Measurements from ENCODE around the gene DZANK1.
A peak's percentile ranks its signal among the peaks of the same experiment; 100 is the strongest.

Gene DZANK1

DNA sequence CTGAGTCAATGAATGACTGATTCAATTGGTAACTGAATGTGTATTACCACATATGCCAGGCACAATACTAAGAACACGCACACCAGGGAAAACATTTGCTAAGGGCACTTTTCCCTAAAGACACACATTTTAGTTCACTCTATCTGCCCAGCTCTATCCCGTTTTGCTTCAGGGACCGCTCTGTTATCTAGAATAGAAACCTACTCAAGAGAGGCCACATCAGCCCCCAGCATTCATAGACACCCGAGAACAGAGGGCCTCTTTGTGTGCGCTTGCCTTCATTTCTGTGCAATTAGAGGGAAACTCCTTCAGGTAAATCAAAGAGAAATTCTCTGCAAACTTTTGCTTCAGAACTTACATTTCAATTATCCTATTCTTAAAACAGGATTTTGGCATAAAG is 50.3 kb downstream of the DZANK1 start:
- Histone ChIP-seq H3K9me3 (ENCODE audit: control insufficient read depth, insufficient read depth, low read depth, low read length) (no peaks in the 10 kb centered on the region), H3K4me1 (ENCODE audit: control insufficient read depth, insufficient read depth, low read length) (peaks cover 3% of the 10 kb centered on the region; the same call in 1 of the 2 replicates), H3K27ac (ENCODE audit: extremely low read depth, low read depth, low read length) (no peak overlapping the region), H3K4me3 (ENCODE audit: low read depth, low read length) (no peak overlapping the region), H3K36me3 (ENCODE audit: control insufficient read depth in 2 of 2, insufficient read depth in 1 of 2, low read length in 2 of 2) (no peaks in the 10 kb centered on the region)
- TF ChIP-seq, protein P1, sequence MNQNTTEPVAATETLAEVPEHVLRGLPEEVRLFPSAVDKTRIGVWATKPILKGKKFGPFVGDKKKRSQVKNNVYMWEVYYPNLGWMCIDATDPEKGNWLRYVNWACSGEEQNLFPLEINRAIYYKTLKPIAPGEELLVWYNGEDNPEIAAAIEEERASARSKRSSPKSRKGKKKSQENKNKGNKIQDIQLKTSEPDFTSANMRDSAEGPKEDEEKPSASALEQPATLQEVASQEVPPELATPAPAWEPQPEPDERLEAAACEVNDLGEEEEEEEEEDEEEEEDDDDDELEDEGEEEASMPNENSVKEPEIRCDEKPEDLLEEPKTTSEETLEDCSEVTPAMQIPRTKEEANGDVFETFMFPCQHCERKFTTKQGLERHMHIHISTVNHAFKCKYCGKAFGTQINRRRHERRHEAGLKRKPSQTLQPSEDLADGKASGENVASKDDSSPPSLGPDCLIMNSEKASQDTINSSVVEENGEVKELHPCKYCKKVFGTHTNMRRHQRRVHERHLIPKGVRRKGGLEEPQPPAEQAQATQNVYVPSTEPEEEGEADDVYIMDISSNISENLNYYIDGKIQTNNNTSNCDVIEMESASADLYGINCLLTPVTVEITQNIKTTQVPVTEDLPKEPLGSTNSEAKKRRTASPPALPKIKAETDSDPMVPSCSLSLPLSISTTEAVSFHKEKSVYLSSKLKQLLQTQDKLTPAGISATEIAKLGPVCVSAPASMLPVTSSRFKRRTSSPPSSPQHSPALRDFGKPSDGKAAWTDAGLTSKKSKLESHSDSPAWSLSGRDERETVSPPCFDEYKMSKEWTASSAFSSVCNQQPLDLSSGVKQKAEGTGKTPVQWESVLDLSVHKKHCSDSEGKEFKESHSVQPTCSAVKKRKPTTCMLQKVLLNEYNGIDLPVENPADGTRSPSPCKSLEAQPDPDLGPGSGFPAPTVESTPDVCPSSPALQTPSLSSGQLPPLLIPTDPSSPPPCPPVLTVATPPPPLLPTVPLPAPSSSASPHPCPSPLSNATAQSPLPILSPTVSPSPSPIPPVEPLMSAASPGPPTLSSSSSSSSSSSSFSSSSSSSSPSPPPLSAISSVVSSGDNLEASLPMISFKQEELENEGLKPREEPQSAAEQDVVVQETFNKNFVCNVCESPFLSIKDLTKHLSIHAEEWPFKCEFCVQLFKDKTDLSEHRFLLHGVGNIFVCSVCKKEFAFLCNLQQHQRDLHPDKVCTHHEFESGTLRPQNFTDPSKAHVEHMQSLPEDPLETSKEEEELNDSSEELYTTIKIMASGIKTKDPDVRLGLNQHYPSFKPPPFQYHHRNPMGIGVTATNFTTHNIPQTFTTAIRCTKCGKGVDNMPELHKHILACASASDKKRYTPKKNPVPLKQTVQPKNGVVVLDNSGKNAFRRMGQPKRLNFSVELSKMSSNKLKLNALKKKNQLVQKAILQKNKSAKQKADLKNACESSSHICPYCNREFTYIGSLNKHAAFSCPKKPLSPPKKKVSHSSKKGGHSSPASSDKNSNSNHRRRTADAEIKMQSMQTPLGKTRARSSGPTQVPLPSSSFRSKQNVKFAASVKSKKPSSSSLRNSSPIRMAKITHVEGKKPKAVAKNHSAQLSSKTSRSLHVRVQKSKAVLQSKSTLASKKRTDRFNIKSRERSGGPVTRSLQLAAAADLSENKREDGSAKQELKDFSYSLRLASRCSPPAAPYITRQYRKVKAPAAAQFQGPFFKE (tag by site-specific recombination; IDR thresholded peaks at IDR 0.05; ENCODE audit: borderline replicate concordance) = no peak
- no peak for TF ChIP-seq ZNF677 (tag by site-specific recombination; IDR thresholded peaks at IDR 0.05)
- TF ChIP-seq ZFP3 (tag by site-specific recombination; IDR thresholded peaks at IDR 0.05; ENCODE audit: low read depth) = no peak
- TF ChIP-seq, protein P2, sequence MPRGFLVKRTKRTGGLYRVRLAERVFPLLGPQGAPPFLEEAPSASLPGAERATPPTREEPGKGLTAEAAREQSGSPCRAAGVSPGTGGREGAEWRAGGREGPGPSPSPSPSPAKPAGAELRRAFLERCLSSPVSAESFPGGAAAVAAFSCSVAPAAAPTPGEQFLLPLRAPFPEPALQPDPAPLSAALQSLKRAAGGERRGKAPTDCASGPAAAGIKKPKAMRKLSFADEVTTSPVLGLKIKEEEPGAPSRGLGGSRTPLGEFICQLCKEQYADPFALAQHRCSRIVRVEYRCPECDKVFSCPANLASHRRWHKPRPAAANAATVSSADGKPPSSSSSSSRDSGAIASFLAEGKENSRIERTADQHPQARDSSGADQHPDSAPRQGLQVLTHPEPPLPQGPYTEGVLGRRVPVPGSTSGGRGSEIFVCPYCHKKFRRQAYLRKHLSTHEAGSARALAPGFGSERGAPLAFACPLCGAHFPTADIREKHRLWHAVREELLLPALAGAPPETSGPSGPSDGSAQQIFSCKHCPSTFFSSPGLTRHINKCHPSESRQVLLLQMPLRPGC (tag by site-specific recombination; IDR thresholded peaks at IDR 0.05) = no peak
- no peak for TF ChIP-seq OSR2 (tag by site-specific recombination; IDR thresholded peaks at IDR 0.05)
- TF ChIP-seq SETDB1 (IDR thresholded peaks at IDR 0.05; ENCODE audit: insufficient read length, low read length) = no peak
- 0 out of 2 replicates have a peak, but pooled peaks have one; percentile 27 for TF ChIP-seq PRDM1 (tag by site-specific recombination; IDR thresholded peaks at IDR 0.05)
- no peak for TF ChIP-seq HOXC10 (CRISPR knock-in tag; IDR thresholded peaks at IDR 0.05)
- ChIA-PET POLR2A (no interaction called here), CTCF (interaction anchor here (0.7 to 1.0 kb wide), 2 partner anchors 14 to 1167 kb away, joined by 3 to 5 read pairs; no protein-coding TSS in a partner anchor)

DNA sequence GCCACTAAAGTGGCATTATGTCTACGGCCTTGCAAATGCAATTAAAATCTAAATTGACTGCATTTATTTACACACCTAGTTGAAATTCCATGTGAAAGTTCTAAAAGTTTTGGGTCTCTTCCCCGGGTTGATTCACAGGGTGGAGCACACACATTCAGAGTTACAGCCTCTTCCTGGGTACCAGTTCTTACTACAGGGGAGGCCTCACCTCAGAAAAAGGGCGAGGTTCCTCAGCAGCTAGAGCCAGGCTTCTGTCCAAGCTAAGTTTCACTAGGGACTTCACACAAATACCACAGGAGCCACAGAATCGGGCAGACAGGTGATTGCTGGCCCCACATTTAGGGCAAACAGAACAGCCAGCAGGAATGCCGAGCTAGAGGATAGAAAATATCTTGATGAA is 52.7 kb downstream of the DZANK1 start:
- Histone ChIP-seq H3K36me3 (ENCODE audit: control insufficient read depth in 2 of 2, insufficient read depth in 1 of 2, low read length in 2 of 2) (no peaks in the 10 kb centered on the region), H3K27ac (ENCODE audit: extremely low read depth, low read depth, low read length) (no peak overlapping the region), H3K4me1 (ENCODE audit: control insufficient read depth, insufficient read depth, low read length) (peaks cover 3% of the 10 kb centered on the region; the same call in 1 of the 2 replicates), H3K4me3 (ENCODE audit: low read depth, low read length) (no peak overlapping the region), H3K9me3 (ENCODE audit: control insufficient read depth, insufficient read depth, low read depth, low read length) (no peaks in the 10 kb centered on the region)
- ChIA-PET CTCF (interaction anchor here (0.6 to 1.0 kb wide), 5 partner anchors 12 to 132 kb away, joined by 3 to 5 read pairs (median 3); no protein-coding TSS in a partner anchor), POLR2A (no interaction called here)
- TF ChIP-seq ZNF701 (tag by site-specific recombination; IDR thresholded peaks at IDR 0.05) (no peak), ZNF837 (tag by site-specific recombination; IDR thresholded peaks at IDR 0.05) (no peak), RBAK (tag by site-specific recombination; IDR thresholded peaks at IDR 0.05) (no peak), ZNF747 (tag by site-specific recombination; IDR thresholded peaks at IDR 0.05) (no peak), ZNF596 (tag by site-specific recombination; IDR thresholded peaks at IDR 0.05) (no peak), ZBTB1 (tag by site-specific recombination; IDR thresholded peaks at IDR 0.05) (no peak), ZNF311 (tag by site-specific recombination; IDR thresholded peaks at IDR 0.05; ENCODE audit: borderline replicate concordance) (no peak)
- TF ChIP-seq, protein P3, sequence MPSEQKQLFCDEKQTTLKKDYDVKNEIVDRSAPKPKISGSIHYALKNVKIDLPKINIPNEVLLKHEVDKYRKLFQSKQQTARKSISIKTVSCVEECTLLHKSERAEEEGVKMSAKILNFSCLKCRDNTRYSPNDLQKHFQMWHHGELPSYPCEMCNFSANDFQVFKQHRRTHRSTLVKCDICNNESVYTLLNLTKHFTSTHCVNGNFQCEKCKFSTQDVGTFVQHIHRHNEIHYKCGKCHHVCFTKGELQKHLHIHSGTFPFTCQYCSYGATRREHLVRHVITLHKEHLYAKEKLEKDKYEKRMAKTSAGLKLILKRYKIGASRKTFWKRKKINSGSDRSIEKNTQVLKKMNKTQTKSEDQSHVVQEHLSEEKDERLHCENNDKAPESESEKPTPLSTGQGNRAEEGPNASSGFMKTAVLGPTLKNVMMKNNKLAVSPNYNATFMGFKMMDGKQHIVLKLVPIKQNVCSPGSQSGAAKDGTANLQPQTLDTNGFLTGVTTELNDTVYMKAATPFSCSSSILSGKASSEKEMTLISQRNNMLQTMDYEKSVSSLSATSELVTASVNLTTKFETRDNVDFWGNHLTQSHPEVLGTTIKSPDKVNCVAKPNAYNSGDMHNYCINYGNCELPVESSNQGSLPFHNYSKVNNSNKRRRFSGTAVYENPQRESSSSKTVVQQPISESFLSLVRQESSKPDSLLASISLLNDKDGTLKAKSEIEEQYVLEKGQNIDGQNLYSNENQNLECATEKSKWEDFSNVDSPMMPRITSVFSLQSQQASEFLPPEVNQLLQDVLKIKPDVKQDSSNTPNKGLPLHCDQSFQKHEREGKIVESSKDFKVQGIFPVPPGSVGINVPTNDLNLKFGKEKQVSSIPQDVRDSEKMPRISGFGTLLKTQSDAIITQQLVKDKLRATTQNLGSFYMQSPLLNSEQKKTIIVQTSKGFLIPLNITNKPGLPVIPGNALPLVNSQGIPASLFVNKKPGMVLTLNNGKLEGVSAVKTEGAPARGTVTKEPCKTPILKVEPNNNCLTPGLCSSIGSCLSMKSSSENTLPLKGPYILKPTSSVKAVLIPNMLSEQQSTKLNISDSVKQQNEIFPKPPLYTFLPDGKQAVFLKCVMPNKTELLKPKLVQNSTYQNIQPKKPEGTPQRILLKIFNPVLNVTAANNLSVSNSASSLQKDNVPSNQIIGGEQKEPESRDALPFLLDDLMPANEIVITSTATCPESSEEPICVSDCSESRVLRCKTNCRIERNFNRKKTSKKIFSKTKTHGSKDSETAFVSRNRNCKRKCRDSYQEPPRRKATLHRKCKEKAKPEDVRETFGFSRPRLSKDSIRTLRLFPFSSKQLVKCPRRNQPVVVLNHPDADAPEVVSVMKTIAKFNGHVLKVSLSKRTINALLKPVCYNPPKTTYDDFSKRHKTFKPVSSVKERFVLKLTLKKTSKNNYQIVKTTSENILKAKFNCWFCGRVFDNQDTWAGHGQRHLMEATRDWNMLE (tag by site-specific recombination; conservative IDR thresholded peaks at IDR 0.05; ENCODE audit: low read depth) = no peak
- TF ChIP-seq, protein P1 (tag by site-specific recombination; IDR thresholded peaks at IDR 0.05; ENCODE audit: borderline replicate concordance) = no peak

Data from HEK293 (cell line).